Stimulated activated CD8-positive, alpha-beta memory T cell treated with anti-CD3 and anti-CD28 coated beads, Interleukin-7, amount 100 ng/mL, for 48 hours (primary cell): Measurements from ENCODE around the gene LMTK3.
"Not testable (repeated sequence)": the region's sequence is repeated elsewhere in the genome, so short reads cannot be mapped to it uniquely, and the experiment has no call there.

Source experiments
- DNase-seq, 2 donors: peaks; one replicate each; pipeline ENCODE4 v3.0.0-alpha.2; 2020; ENCODE audit warnings: low read depth in 1 of 2; ENCODE audit errors: extremely low read depth in 1 of 2

The LMTK3 gene

DNA sequence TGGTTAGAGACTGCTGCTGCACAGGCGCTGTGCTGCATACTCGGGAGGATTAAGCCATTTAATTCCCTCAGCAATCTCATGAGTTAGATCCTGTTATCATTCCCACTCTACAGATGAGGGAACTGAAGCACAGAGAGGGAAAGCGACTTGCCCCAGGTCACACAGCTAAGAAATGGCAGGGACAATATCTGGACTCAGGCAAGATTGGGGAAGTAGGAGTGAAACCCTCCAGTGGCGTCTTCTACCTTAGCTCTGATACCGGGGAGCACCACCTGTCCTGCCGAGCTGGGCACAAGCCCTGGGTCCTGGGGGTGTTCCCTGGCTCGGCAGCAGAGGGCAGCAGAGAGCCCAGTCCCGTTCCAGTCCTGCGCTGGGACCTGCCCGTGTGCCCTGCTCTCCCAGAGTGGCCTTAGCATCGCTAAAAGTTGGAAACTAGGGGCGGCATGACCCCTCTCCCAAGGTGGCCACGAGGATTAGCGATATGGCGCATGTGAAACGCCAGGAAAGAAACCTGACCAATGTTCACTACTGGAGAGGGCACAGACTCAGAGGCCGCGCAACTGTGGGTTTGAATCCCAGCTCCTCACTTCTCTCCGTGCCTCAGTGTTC, 21.9 kb downstream of the LMTK3 start:
- peak in 1 of 2 donors; percentile 68 for DNase-seq

DNA sequence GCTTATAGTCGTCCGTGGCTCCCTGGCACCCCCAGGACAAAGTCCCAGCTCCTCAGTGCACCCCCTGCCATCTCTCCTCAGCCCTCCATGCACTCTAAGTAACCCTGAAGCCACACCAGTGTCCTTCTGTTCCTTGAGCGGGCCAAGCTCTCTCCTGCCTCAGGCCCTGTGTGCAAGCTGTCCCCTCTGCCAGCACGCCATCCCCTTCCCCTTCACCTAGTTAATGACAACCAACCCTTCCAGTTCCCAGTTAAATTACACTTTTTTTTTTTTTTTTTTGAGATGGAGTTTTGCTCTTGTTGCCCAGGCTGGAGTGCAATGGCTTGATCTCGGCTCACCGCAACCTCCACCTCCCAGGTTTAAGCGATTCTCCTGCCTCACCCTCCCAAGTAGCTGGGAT, 23.2 kb downstream of the LMTK3 start:
- DNase-seq: not testable (repeated sequence)

GRCh38 chr19:48487948-48488347, 23.7 kb downstream of the LMTK3 start:
- no peak for DNase-seq

DNA sequence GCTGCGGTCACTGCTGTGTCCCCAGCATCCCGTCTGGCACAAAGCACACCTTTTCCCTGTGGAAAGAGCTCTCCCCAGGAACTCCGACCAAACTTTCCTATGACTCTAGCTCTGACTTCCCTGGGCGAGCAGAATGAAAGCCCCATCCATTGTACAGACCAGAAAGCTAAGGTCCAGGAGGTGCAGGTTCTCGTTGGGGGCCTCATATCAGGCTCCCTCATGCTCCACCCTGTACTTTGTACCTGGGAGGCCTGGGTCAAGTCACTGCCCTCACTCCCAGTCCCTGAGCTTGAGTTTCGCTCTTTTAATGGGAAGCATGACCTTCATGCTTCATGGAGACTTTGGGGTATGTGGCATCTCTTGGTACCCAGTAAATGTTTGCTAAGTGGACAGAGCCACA, 24.1 kb downstream of the LMTK3 start:
- no peak for DNase-seq

DNA sequence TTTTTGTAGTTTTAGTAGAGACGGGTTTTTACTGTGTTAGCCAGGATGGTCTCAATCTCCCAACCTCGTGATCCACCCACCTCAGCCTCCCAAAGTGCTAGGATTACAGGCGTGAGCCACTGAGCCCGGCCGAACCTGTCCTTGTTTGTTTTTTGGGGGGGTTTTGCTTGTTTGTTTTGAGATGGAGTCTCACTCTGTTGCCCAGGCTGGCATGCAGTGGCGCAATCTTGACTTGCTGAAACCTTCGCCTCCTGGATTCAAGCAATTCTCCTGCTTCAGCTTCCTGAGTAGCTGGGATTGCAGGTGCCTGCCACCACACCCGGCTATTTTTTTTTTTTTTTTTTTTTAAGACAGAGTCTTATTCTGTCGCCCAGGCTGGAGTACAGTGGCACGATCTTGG, 24.9 kb downstream of the LMTK3 start:
- DNase-seq: not testable (repeated sequence)

GRCh38 chr19:48484931-48485612, 26.6 kb downstream of the LMTK3 start:
- DNase-seq: no peak

- DNase-seq: no peak
Observed at GRCh38 chr19:48484247-48484893, 27.3 kb downstream of the LMTK3 start.

GRCh38 chr19:48483301-48483700, 28.3 kb downstream of the LMTK3 start:
- DNase-seq: no peak

DNA sequence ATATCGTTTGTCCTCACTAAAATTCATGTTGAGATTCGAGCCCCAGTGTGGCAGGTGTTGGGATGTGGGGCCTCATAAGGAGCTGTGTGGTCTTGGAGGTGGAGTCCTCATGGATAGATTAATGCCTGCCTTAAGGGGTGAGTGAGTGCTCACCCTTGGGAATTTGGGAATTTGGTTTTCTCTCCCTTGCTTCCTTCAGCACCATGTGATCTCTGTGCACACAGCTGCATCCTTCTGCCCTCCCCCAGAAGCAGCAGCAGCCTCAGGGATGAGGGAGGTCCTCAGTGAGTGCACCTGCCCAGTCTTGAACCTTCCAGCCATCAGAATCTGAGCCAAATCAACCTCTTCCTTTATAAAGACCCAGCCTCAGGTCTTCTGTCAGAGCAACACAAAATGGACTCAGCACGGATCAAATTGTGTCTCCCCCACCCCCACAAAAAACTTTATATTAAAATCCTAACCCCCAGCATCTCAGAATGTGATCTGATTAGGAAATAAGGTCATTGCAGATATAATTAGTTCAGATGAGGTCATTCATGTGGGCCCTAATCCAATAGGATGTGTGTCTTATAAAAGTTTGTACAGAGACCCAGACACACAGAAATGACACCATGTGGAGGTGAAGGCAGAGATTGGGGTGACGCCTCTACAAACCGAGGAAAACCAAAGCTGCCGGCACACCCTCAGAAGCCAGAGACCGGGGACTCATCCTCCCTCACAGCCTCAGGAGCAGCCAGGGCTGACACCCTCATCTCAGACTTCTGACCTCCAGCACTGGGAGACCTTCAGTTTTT, 29.6 kb downstream of the LMTK3 start:
- no peak for DNase-seq

DNA sequence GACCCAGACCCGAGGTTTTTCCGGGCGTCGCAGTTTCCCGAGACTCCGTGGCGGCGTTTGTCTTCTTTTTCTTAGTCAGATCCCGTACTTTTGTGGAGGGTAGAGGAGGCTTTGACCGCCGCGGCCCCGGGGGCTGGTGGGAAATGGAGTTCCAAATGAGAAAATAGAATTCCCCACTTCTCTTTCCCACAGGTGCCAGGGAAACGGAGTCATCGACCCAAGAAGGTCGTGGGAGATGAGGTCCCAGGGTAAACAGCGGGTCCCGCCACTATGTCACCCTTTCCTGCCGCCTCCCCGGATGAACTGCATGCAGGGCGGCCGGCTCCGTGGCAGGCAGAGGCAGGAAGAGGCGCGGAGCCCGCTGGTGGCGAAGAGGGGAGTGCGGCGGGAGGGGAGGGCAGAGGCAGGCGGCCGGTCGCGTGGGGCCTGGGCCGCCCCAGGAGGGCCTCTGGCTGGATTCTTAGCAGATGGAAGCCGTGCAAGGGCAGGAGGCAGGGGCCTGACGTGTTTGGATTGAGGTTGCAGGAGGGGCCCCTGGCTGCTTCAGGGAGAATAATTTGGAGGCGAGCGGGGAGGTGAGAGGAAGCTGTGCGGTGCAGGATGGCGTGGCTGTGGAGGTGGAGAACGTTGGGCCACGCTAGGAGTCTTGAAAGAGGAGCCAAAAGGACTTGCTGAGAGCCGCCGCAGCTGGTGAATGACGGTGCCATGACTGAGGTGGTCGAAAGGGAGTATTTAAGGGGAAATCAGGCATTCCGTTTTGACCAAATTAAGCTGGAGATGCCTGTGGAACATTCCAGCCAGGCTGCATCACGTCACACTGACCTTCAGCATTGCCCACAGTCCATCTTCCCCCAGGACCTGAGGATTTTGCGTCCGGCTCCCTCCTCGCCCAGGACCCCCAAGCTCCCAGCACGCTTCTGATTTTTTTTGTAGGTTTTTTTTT, 30.8 kb downstream of the LMTK3 start:
- no peak for DNase-seq

DNA sequence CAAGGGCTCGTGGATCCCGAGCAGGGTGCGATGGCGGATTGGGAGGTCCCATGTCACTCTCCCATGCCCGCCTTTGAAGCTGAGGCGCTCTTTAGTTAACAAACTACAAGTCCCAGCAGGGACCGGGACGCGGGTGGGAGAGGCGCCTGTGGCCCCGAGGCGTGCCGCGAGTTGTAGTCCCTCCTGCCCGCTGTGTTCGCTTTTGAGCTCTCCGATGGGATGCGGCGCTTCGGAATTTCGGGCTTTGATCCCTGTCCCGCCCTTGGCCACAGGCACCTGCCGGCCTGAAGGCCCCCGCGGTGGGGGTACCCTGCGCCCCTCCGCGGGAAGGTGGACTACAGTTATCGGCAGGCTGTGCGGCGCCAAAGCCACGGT, 31.5 kb downstream of the LMTK3 start:
- no peak for DNase-seq

DNA sequence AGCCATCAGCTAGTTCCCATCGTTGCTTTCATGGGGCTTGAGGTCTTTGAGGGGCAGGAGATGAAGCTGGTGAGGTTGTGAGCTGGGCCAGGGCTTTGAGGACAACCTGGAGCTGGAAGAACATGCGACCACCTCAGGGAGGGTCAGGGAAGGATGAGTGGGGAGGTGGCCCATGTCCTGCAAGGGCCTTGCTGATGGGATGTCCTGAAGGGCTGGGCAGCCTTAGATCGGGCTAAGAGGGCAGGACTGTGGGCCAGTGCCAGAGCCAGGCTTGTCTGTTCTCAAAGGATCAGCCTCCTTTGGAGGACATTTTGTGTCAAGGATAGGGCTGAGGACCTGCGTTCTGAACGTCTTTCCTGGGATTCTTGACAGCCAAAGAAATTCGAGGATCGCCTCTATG, 31.9 kb downstream of the LMTK3 start:
- no peak for DNase-seq

DNA sequence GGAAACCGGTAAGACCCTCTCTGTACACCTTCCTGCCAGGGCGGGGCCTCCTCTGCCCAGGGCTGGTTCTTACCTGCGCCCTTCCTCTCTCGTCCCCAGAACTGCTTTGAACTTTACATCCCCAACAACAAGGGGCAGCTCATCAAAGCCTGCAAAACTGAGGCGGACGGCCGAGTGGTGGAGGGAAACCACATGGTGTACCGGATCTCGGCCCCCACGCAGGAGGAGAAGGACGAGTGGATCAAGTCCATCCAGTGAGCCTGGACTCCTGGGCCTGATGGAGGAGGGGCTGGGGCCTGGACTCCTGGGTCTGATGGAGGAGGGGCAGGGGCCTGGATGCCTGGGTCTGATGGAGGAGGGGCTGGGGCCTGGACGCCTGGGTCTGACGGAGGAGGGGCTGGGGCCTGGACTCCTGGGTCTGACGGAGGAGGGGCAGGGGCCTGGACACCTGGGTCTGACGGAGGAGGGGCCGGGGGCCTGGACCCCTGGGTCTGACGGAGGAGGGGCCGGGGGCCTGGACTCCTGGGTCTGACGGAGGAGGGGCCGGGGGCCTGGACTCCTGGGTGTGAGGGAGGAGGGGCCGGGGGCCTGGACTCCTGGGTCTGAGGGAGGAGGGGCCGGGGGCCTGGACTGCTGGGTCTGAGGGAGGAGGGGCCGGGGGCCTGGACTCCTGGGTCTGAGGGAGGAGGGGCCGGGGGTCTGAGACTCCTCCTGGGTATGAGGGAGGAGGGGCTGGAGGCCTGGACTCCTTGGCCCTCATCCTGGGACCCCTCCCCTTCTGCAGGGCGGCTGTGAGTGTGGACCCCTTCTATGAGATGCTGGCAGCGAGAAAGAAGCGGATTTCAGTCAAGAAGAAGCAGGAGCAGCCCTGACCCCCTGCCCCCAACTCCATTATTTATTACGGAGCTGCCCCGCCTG, 33.0 kb downstream of the LMTK3 start:
- no peak for DNase-seq

- no peak for DNase-seq
Observed at GRCh38 chr19:48477698-48478338, 33.8 kb downstream of the LMTK3 start.

DNA sequence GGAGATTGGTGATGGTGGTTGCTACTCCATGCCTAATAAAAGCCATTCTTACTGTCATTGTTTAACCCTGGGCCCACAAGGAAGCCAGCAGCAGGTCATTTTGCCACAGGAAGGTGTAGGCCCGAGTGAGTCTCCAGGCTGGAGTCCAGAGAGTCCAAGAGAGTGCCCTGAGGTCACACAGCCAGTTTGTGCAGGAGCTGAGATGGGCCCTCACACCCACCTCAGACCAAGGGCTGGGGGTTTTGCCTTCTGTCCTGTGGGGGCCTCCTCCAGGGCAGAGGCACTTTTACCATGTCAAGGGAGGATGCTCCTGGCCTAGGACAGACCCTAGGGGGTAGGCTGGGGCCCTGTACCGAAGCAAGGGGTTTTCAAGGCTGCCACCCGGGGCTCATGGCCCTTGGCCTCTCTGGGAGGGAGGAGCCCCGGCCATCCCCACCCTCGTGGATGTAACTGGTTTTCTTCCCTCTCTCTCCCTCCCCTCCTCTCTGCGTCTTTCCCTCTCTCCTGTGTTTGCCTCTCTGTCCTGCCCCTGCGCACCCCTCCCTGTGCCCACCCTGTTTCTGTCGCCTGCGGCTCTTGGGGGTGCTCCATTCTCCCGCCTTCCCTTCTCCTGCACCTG, 34.5 kb downstream of the LMTK3 start:
- no peak for DNase-seq

- no peak for DNase-seq
Observed at GRCh38 chr19:48476176-48476575, 35.5 kb downstream of the LMTK3 start.

DNA sequence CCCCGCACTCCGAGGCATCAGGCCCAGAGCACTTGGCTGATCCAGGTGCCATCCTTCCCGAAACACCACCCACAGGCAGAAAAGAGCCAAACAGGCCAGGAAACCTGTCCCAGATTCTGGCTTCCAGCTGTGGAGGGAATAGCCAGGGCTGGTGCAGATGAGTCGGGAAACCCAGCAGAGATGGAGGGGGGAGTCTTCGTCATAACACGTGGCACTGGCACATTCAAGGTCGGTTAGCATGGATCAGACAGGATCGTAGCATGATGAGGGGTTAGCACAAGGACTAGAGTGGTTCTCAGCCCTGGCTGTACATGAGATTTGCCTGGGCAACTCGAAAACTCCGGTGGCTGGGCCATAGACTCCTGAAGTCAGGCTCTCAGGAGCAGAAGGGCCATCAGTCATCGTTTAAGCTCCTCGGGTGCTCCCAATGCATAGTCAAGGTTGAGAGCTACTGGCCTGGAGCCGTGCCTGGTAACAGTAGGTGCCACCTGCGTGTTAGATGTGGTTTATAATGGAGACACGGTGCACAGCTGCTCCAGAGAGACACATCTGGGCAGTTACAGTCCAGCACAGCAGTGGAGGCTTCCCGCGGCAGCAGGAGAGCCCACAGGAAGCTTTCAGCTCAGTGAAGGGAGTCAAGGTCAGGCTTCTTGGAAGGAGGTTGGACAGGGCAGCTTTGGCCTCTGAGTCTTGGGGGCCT, 36.1 kb downstream of the LMTK3 start:
- DNase-seq: no peak

GRCh38 chr19:48474084-48474592, 37.5 kb downstream of the LMTK3 start:
- no peak for DNase-seq
